HEK293 (cell line): ENCODE data around the gene WBP4.

ENCODE experiments used
- HOXD13 ChIP-seq: sonication (generic); formaldehyde crosslinking; IDR thresholded peaks from 2 replicates; pipeline ENCODE4 v1.8.0; 2022; ENCODE audit warnings: missing genetic modification reagents, borderline replicate concordance
- MZF1 ChIP-seq: fragments of 450-650 bp; formaldehyde crosslinking; IDR thresholded peaks from 2 replicates; pipeline ENCODE4 v1.5.1; 2017; ENCODE audit warnings: missing biosample characterization, missing genetic modification characterization, borderline replicate concordance
- OSR2 ChIP-seq: fragments of 450-650 bp; formaldehyde crosslinking; IDR thresholded peaks from 2 replicates; pipeline ENCODE4 v1.5.1; 2016; ENCODE audit warnings: missing biosample characterization, missing genetic modification characterization
- PRDM10 ChIP-seq: fragments of 450-650 bp; formaldehyde crosslinking; IDR thresholded peaks from 2 replicates; pipeline ENCODE4 v1.5.1; 2016; ENCODE audit warnings: missing biosample characterization, missing genetic modification characterization
- PRDM2 ChIP-seq: fragments of 450-650 bp; formaldehyde crosslinking; IDR thresholded peaks from 2 replicates; pipeline ENCODE4 v1.5.1; 2016; ENCODE audit warnings: missing biosample characterization, missing genetic modification characterization, borderline replicate concordance
- ZBTB44 ChIP-seq: fragments of 450-650 bp; IDR thresholded peaks from 2 replicates; pipeline ENCODE4 v1.5.1; 2018; ENCODE audit warnings: missing biosample characterization, mild to moderate bottlenecking, missing genetic modification characterization
- ZBTB49 ChIP-seq: fragments of 450-650 bp; formaldehyde crosslinking; IDR thresholded peaks from 2 replicates; pipeline ENCODE4 v1.5.1; 2016; ENCODE audit warnings: missing biosample characterization, missing genetic modification characterization, low read depth
- ZEB2 ChIP-seq: fragments of 450-650 bp; formaldehyde crosslinking; IDR thresholded peaks from 2 replicates; pipeline ENCODE4 v1.5.1; 2016; ENCODE audit warnings: missing biosample characterization, missing genetic modification characterization
- ZNF146 ChIP-seq: fragments of 450-650 bp; formaldehyde crosslinking; IDR thresholded peaks from 2 replicates; pipeline ENCODE4 v1.5.1; 2016; ENCODE audit warnings: missing biosample characterization, missing genetic modification characterization
- ZNF214 ChIP-seq: fragments of 450-650 bp; formaldehyde crosslinking; IDR thresholded peaks from 2 replicates; pipeline ENCODE4 v1.5.1; 2017; ENCODE audit warnings: missing biosample characterization, mild to moderate bottlenecking, missing genetic modification characterization, borderline replicate concordance
- ZNF23 ChIP-seq: fragments of 450-650 bp; formaldehyde crosslinking; IDR thresholded peaks from 2 replicates; pipeline ENCODE4 v1.5.1; 2016; ENCODE audit warnings: missing biosample characterization, missing genetic modification characterization, borderline replicate concordance
- ZNF280D ChIP-seq: fragments of 450-650 bp; formaldehyde crosslinking; IDR thresholded peaks from 2 replicates; pipeline ENCODE4 v1.5.1; 2016; ENCODE audit warnings: missing biosample characterization, missing genetic modification characterization
- ZNF354C ChIP-seq: fragments of 450-650 bp; formaldehyde crosslinking; IDR thresholded peaks from 2 replicates; pipeline ENCODE4 v1.5.1; 2016; ENCODE audit warnings: missing biosample characterization, missing genetic modification characterization, low read depth, borderline replicate concordance
- ZNF404 ChIP-seq: fragments of 450-650 bp; formaldehyde crosslinking; IDR thresholded peaks from 2 replicates; pipeline ENCODE4 v1.5.1; 2017; ENCODE audit warnings: missing biosample characterization, missing genetic modification characterization
- ZNF513 ChIP-seq: fragments of 450-650 bp; IDR thresholded peaks from 2 replicates; pipeline ENCODE4 v1.5.1; 2018; ENCODE audit warnings: missing biosample characterization, missing genetic modification characterization
- ZNF514 ChIP-seq: fragments of 450-650 bp; formaldehyde crosslinking; IDR thresholded peaks from 2 replicates; pipeline ENCODE4 v1.5.1; 2016; ENCODE audit warnings: missing biosample characterization, missing genetic modification characterization
- ZNF521 ChIP-seq: fragments of 450-650 bp; formaldehyde crosslinking; IDR thresholded peaks from 2 replicates; pipeline ENCODE4 v1.5.1; 2017; ENCODE audit warnings: missing biosample characterization, mild to moderate bottlenecking, missing genetic modification characterization
- ZNF549 ChIP-seq: fragments of 450-650 bp; IDR thresholded peaks from 2 replicates; pipeline ENCODE4 v1.5.1; 2018; ENCODE audit warnings: missing biosample characterization, missing genetic modification characterization, mild to moderate bottlenecking, inconsistent platforms, moderate library complexity
- ZNF560 ChIP-seq: fragments of 450-650 bp; formaldehyde crosslinking; IDR thresholded peaks from 2 replicates; pipeline ENCODE4 v1.5.1; 2017; ENCODE audit warnings: missing biosample characterization, missing genetic modification characterization, borderline replicate concordance
- ZNF624 ChIP-seq: fragments of 450-650 bp; formaldehyde crosslinking; IDR thresholded peaks from 2 replicates; pipeline ENCODE4 v1.5.1; 2017; ENCODE audit warnings: missing biosample characterization, missing genetic modification characterization
- ZNF768 ChIP-seq: fragments of 450-650 bp; formaldehyde crosslinking; IDR thresholded peaks from 2 replicates; pipeline ENCODE4 v1.5.1; 2018; ENCODE audit warnings: missing biosample characterization, mild to moderate bottlenecking, missing genetic modification characterization
- ZNF843 ChIP-seq: fragments of 450-650 bp; formaldehyde crosslinking; IDR thresholded peaks from 2 replicates; pipeline ENCODE4 v1.5.1; 2016; ENCODE audit warnings: missing biosample characterization, missing genetic modification characterization

WBP4 gene

GRCh38 chr13:41060724-41061074, 610 bp upstream of the WBP4 start (continued):
- no peak for TF ChIP-seq PRDM2 (tag by site-specific recombination)
- no peak for TF ChIP-seq MZF1
- TF ChIP-seq ZEB2 (tag by site-specific recombination) = 0 out of 2 replicates have a peak, but pooled peaks have one; percentile 10
- peak; percentile 37 for TF ChIP-seq ZNF624 (tag by site-specific recombination)
- TF ChIP-seq ZNF521 (tag by site-specific recombination) = no peak
- TF ChIP-seq OSR2 (tag by site-specific recombination) = peak; percentile 92
- TF ChIP-seq ZNF354C (tag by site-specific recombination) = no peak
- TF ChIP-seq ZBTB49 = no peak
- TF ChIP-seq ZNF843 = no peak
- no peak for TF ChIP-seq ZNF214 (tag by site-specific recombination)
- no peak for TF ChIP-seq ZNF23
- TF ChIP-seq ZNF549 (tag by site-specific recombination) = no peak
- no peak for TF ChIP-seq ZNF514 (tag by site-specific recombination)
- TF ChIP-seq ZNF146 (tag by site-specific recombination) = peak; percentile 27; the same call in 1 of the 2 replicates
- no peak for TF ChIP-seq PRDM10 (tag by site-specific recombination)
- no peak for TF ChIP-seq ZNF513 (tag by site-specific recombination)
- TF ChIP-seq ZNF560 (tag by site-specific recombination) = no peak
- TF ChIP-seq ZNF404 (tag by site-specific recombination) = no peak
- TF ChIP-seq ZNF280D (tag by site-specific recombination) = no peak
- TF ChIP-seq HOXD13 (CRISPR knock-in tag) = no peak
- TF ChIP-seq ZNF768 = no peak
- TF ChIP-seq ZBTB44 = 0 out of 2 replicates have a peak, but pooled peaks have one; percentile 32
